NCI-H226 (cell line): ENCODE data around the gene EFCAB6.

Experiments used
- DNase-seq: peaks from one replicate; pipeline ENCODE4 v3.0.0-alpha.2; 2015

Gene EFCAB6

GRCh38 chr22:43812149-43812842 lies at the start of gene EFCAB6:
Gene EFCAB6, minus strand, starts transcription at chr22:43812305. Its CDS starts 29,987 bp downstream, at chr22:43782318.
- DNase-seq: peak; percentile 60

- no peak for DNase-seq
Observed at GRCh38 chr22:43861529-43861928, 49.4 kb upstream of the EFCAB6 start.

GRCh38 chr22:43860831-43861230 lies 48.7 kb upstream of the EFCAB6 start:
- no peak for DNase-seq

GRCh38 chr22:43860126-43860525 lies 48.0 kb upstream of the EFCAB6 start:
- DNase-seq: no peak

GRCh38 chr22:43859621-43860020 lies 47.5 kb upstream of the EFCAB6 start:
- DNase-seq: no peak

- DNase-seq: no peak
Observed at GRCh38 chr22:43859176-43859575, 47.1 kb upstream of the EFCAB6 start.

- DNase-seq: no peak
Observed at GRCh38 chr22:43858156-43858895, 46.2 kb upstream of the EFCAB6 start.

GRCh38 chr22:43857367-43857766 lies 45.3 kb upstream of the EFCAB6 start:
- DNase-seq: no peak

GRCh38 chr22:43855431-43855830 lies 43.3 kb upstream of the EFCAB6 start:
- DNase-seq: no peak

- no peak for DNase-seq
Observed at GRCh38 chr22:43854786-43855271, 42.7 kb upstream of the EFCAB6 start.

GRCh38 chr22:43854121-43854785 lies 42.1 kb upstream of the EFCAB6 start:
- no peak for DNase-seq

GRCh38 chr22:43853328-43853931 lies 41.3 kb upstream of the EFCAB6 start:
- DNase-seq: peak; percentile 3

GRCh38 chr22:43852573-43853327 lies 40.6 kb upstream of the EFCAB6 start:
- DNase-seq: no peak

GRCh38 chr22:43851979-43852307 lies 39.8 kb upstream of the EFCAB6 start:
- no peak for DNase-seq

- no peak for DNase-seq
Observed at GRCh38 chr22:43851058-43851978, 39.2 kb upstream of the EFCAB6 start.

GRCh38 chr22:43850529-43850928 lies 38.4 kb upstream of the EFCAB6 start:
- DNase-seq: no peak

- no peak for DNase-seq
Observed at GRCh38 chr22:43849731-43850130, 37.6 kb upstream of the EFCAB6 start.

GRCh38 chr22:43848366-43849171 lies 36.5 kb upstream of the EFCAB6 start:
- no peak for DNase-seq

- DNase-seq: no peak
Observed at GRCh38 chr22:43847376-43848289, 35.5 kb upstream of the EFCAB6 start.

- DNase-seq: no peak
Observed at GRCh38 chr22:43846966-43847365, 34.9 kb upstream of the EFCAB6 start.
